NB4 (cell line): Measurements from ENCODE around the gene CACNA1D.

Experiments used
- CTCF ChIP-seq: IDR thresholded peaks from one replicate; pipeline ENCODE4 v1.5.1; 2012; ENCODE audit warnings: low read depth, low read length
- MYC ChIP-seq: IDR thresholded peaks from 2 replicates; pipeline ENCODE4 v1.6.1; 2011; ENCODE audit warnings: low read depth, low read length

GRCh38 chr3:53705774-53706173 lies 211.4 kb downstream of the CACNA1D start:
- no peak for TF ChIP-seq CTCF
- no peak for TF ChIP-seq MYC
